ENCODE measurements around the gene SMIM23.

Gene SMIM23

DNA sequence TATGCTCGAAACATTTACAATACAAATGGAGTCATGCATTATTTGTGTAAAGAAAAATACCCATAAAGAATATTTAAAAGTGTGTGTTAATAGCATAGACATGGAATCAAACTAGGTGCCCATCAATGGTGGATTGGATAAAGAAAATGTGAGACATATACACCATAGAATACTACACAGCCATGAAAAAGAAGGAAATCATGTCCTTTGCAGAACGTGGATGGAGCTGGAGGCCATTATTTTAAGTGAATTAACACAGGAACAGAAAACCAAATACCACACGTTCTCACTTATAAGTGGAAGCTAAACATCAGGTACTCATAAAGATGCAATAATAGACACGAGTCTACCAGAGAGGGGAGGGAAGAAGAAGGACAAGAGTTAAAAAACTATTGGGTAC, 22.8 kb downstream of the SMIM23 start:
- TF ChIP-seq ZNF548 (tag by site-specific recombination; IDR thresholded peaks at IDR 0.05) (no peak), PRDM1 (tag by site-specific recombination; IDR thresholded peaks at IDR 0.05) (no peak), ZNF146 (tag by site-specific recombination; IDR thresholded peaks at IDR 0.05) (peak; percentile 91), ZNF366 (tag by site-specific recombination; conservative IDR thresholded peaks at IDR 0.05) (no peak), ZNF529 (tag by site-specific recombination; IDR thresholded peaks at IDR 0.05; ENCODE audit: insufficient replicate concordance) (no peak)
- TF ChIP-seq, protein P1, sequence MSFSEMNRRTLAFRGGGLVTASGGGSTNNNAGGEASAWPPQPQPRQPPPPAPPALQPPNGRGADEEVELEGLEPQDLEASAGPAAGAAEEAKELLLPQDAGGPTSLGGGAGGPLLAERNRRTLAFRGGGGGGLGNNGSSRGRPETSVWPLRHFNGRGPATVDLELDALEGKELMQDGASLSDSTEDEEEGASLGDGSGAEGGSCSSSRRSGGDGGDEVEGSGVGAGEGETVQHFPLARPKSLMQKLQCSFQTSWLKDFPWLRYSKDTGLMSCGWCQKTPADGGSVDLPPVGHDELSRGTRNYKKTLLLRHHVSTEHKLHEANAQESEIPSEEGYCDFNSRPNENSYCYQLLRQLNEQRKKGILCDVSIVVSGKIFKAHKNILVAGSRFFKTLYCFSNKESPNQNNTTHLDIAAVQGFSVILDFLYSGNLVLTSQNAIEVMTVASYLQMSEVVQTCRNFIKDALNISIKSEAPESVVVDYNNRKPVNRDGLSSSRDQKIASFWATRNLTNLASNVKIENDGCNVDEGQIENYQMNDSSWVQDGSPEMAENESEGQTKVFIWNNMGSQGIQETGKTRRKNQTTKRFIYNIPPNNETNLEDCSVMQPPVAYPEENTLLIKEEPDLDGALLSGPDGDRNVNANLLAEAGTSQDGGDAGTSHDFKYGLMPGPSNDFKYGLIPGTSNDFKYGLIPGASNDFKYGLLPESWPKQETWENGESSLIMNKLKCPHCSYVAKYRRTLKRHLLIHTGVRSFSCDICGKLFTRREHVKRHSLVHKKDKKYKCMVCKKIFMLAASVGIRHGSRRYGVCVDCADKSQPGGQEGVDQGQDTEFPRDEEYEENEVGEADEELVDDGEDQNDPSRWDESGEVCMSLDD (tag by site-specific recombination; IDR thresholded peaks at IDR 0.05), result no peak
- H3K27ac ChIP-seq (ENCODE audit: extremely low read depth, low read depth, low read length), result no peak overlapping the region
- H3K9me3 ChIP-seq (ENCODE audit: control insufficient read depth, insufficient read depth, low read depth, low read length), result no peaks in the 10 kb centered on the region
- H3K4me1 ChIP-seq (ENCODE audit: control insufficient read depth, insufficient read depth, low read length), result peaks cover 8% of the 10 kb centered on the region
- ChIA-PET CTCF (interaction anchor here (0.6 kb wide), 2 partner anchors 15 to 40 kb away, joined by 3 read pairs; no protein-coding TSS in a partner anchor), POLR2A (no interaction called here)
- no peak overlapping the region for H3K4me3 ChIP-seq (ENCODE audit: low read depth, low read length)
- no peaks in the 10 kb centered on the region for H3K36me3 ChIP-seq (ENCODE audit: control insufficient read depth in 2 of 2, insufficient read depth in 1 of 2, low read length in 2 of 2)

DNA sequence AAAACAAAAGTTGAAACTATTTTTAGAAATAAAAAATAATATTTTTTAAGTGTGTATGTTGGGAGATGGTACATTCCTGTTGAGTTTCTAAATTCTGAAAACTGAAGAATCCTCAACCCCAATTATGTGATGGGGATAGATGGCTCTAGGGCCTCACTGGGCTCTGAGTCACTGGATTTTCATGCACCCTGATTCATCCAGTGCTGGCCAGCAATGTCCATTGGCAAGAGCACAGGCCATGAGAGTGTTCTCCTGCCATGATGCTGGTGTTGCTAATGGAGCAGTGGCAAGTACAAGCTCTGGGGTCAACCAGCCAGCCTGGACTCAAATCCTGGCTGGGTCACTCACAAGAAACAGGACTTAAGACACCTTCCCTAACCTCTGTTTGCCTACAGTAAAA, 23.3 kb downstream of the SMIM23 start:
- TF ChIP-seq ZNF701 (tag by site-specific recombination; IDR thresholded peaks at IDR 0.05), result no peak
- no peak for TF ChIP-seq ZNF510 (tag by site-specific recombination; IDR thresholded peaks at IDR 0.05; ENCODE audit: insufficient replicate concordance)
- TF ChIP-seq, protein P2, sequence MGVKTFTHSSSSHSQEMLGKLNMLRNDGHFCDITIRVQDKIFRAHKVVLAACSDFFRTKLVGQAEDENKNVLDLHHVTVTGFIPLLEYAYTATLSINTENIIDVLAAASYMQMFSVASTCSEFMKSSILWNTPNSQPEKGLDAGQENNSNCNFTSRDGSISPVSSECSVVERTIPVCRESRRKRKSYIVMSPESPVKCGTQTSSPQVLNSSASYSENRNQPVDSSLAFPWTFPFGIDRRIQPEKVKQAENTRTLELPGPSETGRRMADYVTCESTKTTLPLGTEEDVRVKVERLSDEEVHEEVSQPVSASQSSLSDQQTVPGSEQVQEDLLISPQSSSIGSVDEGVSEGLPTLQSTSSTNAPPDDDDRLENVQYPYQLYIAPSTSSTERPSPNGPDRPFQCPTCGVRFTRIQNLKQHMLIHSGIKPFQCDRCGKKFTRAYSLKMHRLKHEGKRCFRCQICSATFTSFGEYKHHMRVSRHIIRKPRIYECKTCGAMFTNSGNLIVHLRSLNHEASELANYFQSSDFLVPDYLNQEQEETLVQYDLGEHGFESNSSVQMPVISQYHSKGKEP (tag by site-specific recombination; IDR thresholded peaks at IDR 0.05), result no peak
- POLR2A ChIA-PET, result no interaction called here
- Histone ChIP-seq H3K27ac (ENCODE audit: extremely low read depth, low read depth, low read length) (no peak overlapping the region), H3K36me3 (ENCODE audit: control insufficient read depth in 2 of 2, insufficient read depth in 1 of 2, low read length in 2 of 2) (no peaks in the 10 kb centered on the region), H3K4me1 (ENCODE audit: control insufficient read depth, insufficient read depth, low read length) (peaks cover 8% of the 10 kb centered on the region), H3K9me3 (ENCODE audit: control insufficient read depth, insufficient read depth, low read depth, low read length) (no peaks in the 10 kb centered on the region), H3K4me3 (ENCODE audit: low read depth, low read length) (no peak overlapping the region)
- CTCF ChIA-PET, result interaction anchor here (0.6 kb wide), 2 partner anchors 15 to 40 kb away, joined by 3 read pairs; no protein-coding TSS in a partner anchor

DNA sequence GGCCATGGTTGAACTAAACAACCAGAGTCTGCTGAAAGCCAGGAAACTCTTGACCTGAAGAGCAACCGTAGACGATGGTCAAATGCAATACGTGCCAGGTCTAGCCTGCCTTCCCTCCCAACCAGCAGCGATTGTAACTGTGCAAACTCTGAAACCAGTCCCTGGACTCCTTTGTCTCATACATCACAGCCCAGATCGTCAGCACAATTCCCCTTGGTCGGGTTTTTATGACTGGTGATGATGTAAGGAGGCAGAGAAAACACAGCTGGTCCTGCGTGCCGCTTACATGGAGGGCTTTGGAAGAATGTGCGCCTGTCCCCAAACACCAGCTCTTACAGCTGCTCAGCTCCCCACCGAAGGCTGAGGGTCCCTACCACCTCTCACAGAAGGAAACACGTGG, 24.6 kb downstream of the SMIM23 start:
- ChIA-PET POLR2A (no interaction called here), CTCF (no interaction called here)
- TF ChIP-seq, protein P1 (tag by site-specific recombination; IDR thresholded peaks at IDR 0.05), result no peak
- no peak for TF ChIP-seq HOXC10 (CRISPR knock-in tag; IDR thresholded peaks at IDR 0.05)
- TF ChIP-seq ZNF677 (tag by site-specific recombination; IDR thresholded peaks at IDR 0.05), result no peak
- TF ChIP-seq ZNF16 (tag by site-specific recombination; IDR thresholded peaks at IDR 0.05; ENCODE audit: low read depth), result no peak
- no peak for TF ChIP-seq ZEB2 (tag by site-specific recombination; IDR thresholded peaks at IDR 0.05)
- TF ChIP-seq FEZF1 (tag by site-specific recombination; IDR thresholded peaks at IDR 0.05), result no peak
- TF ChIP-seq RBAK (tag by site-specific recombination; IDR thresholded peaks at IDR 0.05), result no peak
- TF ChIP-seq GLIS1 (tag by site-specific recombination; IDR thresholded peaks at IDR 0.05), result no peak
- TF ChIP-seq ZNF701 (tag by site-specific recombination; IDR thresholded peaks at IDR 0.05), result no peak
- no peak for TF ChIP-seq ZNF768 (tag by site-specific recombination; IDR thresholded peaks at IDR 0.05)
- no peak for TF ChIP-seq ZNF274 (IDR thresholded peaks at IDR 0.05; ENCODE audit: low read length)
- TF ChIP-seq ZNF274 (tag by site-specific recombination; IDR thresholded peaks at IDR 0.05; ENCODE audit: borderline replicate concordance), result no peak
- TF ChIP-seq INSM2 (tag by site-specific recombination; IDR thresholded peaks at IDR 0.05), result no peak
- no peak for TF ChIP-seq ZFP41 (tag by site-specific recombination; IDR thresholded peaks at IDR 0.05; ENCODE audit: borderline replicate concordance)
- no peak for TF ChIP-seq ZBTB17 (tag by site-specific recombination; IDR thresholded peaks at IDR 0.05)
- no peak for TF ChIP-seq GFI1B (tag by site-specific recombination; IDR thresholded peaks at IDR 0.05)
- no peak for TF ChIP-seq ZNF837 (tag by site-specific recombination; IDR thresholded peaks at IDR 0.05)
- peaks cover 8% of the 10 kb centered on the region for H3K4me1 ChIP-seq (ENCODE audit: control insufficient read depth, insufficient read depth, low read length)
- H3K9me3 ChIP-seq (ENCODE audit: control insufficient read depth, insufficient read depth, low read depth, low read length), result no peaks in the 10 kb centered on the region
- H3K27ac ChIP-seq (ENCODE audit: extremely low read depth, low read depth, low read length), result no peak overlapping the region
- no peaks in the 10 kb centered on the region for H3K36me3 ChIP-seq (ENCODE audit: control insufficient read depth in 2 of 2, insufficient read depth in 1 of 2, low read length in 2 of 2)
- no peak overlapping the region for H3K4me3 ChIP-seq (ENCODE audit: low read depth, low read length)

Measured in HEK293 (cell line).